Neuronal stem cell (in vitro differentiated cells): ENCODE data around the gene PLN.

Source experiments
- DNase-seq: peaks from one replicate; pipeline ENCODE4 v3.0.0-alpha.2; 2013; ENCODE audit warnings: low spot score
- H2AFZ ChIP-seq: one replicate; pipeline ENCODE4 v1.6.1; 2013; ENCODE audit warnings: mild to moderate bottlenecking, low read length, inconsistent platforms
- H2AK5ac ChIP-seq: 2 replicates; pipeline ENCODE4 v1.6.1; 2013; ENCODE audit warnings: low read depth, mild to moderate bottlenecking, inconsistent platforms, low read length, moderate library complexity, mixed read lengths
- H2BK120ac ChIP-seq: 2 replicates; pipeline ENCODE4 v1.6.1; 2013; ENCODE audit warnings: low read depth, mild to moderate bottlenecking, inconsistent platforms, low read length, moderate library complexity, mixed read lengths
- H2BK12ac ChIP-seq: one replicate; pipeline ENCODE4 v1.6.1; 2013; ENCODE audit warnings: low read length, inconsistent platforms
- H2BK15ac ChIP-seq: 2 replicates; pipeline ENCODE4 v1.6.1; 2013; ENCODE audit warnings: mild to moderate bottlenecking, low read length, inconsistent platforms, mixed read lengths
- H2BK5ac ChIP-seq: one replicate; pipeline ENCODE4 v1.6.1; 2013; ENCODE audit warnings: inconsistent platforms, mild to moderate bottlenecking, low read length, moderate library complexity
- H3K14ac ChIP-seq: one replicate; pipeline ENCODE4 v1.6.1; 2013; ENCODE audit warnings: low read length, inconsistent platforms
- H3K18ac ChIP-seq: 2 replicates; pipeline ENCODE4 v1.6.1; 2013; ENCODE audit warnings: low read length, inconsistent platforms
- H3K23ac ChIP-seq: 2 replicates; pipeline ENCODE4 v1.6.1; 2013; ENCODE audit warnings: low read depth, mild to moderate bottlenecking, mixed read lengths, low read length, inconsistent platforms; ENCODE audit not compliant: poor library complexity
- H3K27ac ChIP-seq: replicated peaks from 3 replicates; pipeline ENCODE4 v1.5.1; 2013; ENCODE audit warnings: low read length, inconsistent platforms
- H3K27me3 ChIP-seq, 3 experiments: 2 replicates each; pipeline ENCODE4 v1.6.1; 2013; ENCODE audit warnings: low read length in 3 of 3, mild to moderate bottlenecking in 2 of 3, inconsistent platforms in 1 of 3, low read depth in 1 of 3, mixed read lengths in 1 of 3, moderate library complexity in 1 of 3; ENCODE audit not compliant: control insufficient read depth in 3 of 3, insufficient read depth in 3 of 3
- H3K36me3 ChIP-seq, 2 donors: replicated peaks in 1 of 2; 2 replicates each; pipeline ENCODE4 v1.6.1; 2013; ENCODE audit warnings: low read length in 2 of 2; ENCODE audit not compliant: control insufficient read depth in 2 of 2, insufficient read depth in 2 of 2
- H3K4ac ChIP-seq: 2 replicates; pipeline ENCODE4 v1.6.1; 2013; ENCODE audit warnings: inconsistent platforms, mild to moderate bottlenecking, low read length, moderate library complexity
- H3K4me1 ChIP-seq, 2 donors: 1 replicate in 1 of 2; 2 replicates in 1 of 2; pipeline ENCODE4 v1.6.1; 2013; ENCODE audit warnings: low read length in 2 of 2, low read depth in 1 of 2; ENCODE audit not compliant: control insufficient read depth in 2 of 2, insufficient read depth in 1 of 2
- H3K4me2 ChIP-seq: one replicate; pipeline ENCODE4 v1.6.1; 2013; ENCODE audit warnings: mild to moderate bottlenecking, low read length, inconsistent platforms; ENCODE audit not compliant: insufficient read depth, poor library complexity, severe bottlenecking
- H3K4me3 ChIP-seq, 2 donors: 2 replicates each; pipeline ENCODE4 v1.5.1; 2013; ENCODE audit warnings: low read length in 2 of 2, mild to moderate bottlenecking in 2 of 2, inconsistent platforms in 1 of 2, moderate library complexity in 1 of 2
- H3K79me1 ChIP-seq: one replicate; pipeline ENCODE4 v1.6.1; 2013; ENCODE audit warnings: low read depth, mild to moderate bottlenecking, inconsistent platforms, low read length, moderate library complexity
- H3K9ac ChIP-seq: one replicate; pipeline ENCODE4 v1.6.1; 2013; ENCODE audit warnings: mild to moderate bottlenecking, low read depth, low read length, inconsistent platforms; ENCODE audit not compliant: poor library complexity
- H3K9me3 ChIP-seq, 2 donors: replicated peaks in 1 of 2; 2 replicates each; pipeline versions ENCODE3 to v1.6.1; 2013; ENCODE audit warnings: low read length in 2 of 2, mild to moderate bottlenecking in 2 of 2, inconsistent platforms in 1 of 2, low read depth in 1 of 2, mixed read lengths in 1 of 2, moderate library complexity in 1 of 2; ENCODE audit not compliant: control insufficient read depth in 2 of 2, insufficient read depth in 1 of 2
- H4K8ac ChIP-seq: one replicate; pipeline ENCODE4 v1.6.1; 2013; ENCODE audit warnings: low read depth, mild to moderate bottlenecking, inconsistent platforms, low read length, moderate library complexity
- H4K91ac ChIP-seq: one replicate; pipeline ENCODE4 v1.6.1; 2013; ENCODE audit warnings: low read length, low read depth, mild to moderate bottlenecking, inconsistent platforms; ENCODE audit not compliant: poor library complexity
- WGBS, 2 donors: extraction: QIAGEN DNeasy Blood & Tissue Kit; methylation state at CpG; one replicate each; pipeline ENCODE4 v1.1.7; 2013; ENCODE audit warnings: missing lambda C conversion rate in 2 of 2, mixed read lengths in 1 of 2; ENCODE audit not compliant: insufficient read length in 2 of 2, insufficient replicate concordance in 1 of 2; ENCODE audit errors: extremely low coverage in 2 of 2; 5-methylcytosine and 5-hydroxymethylcytosine counted together

The PLN gene

DNA sequence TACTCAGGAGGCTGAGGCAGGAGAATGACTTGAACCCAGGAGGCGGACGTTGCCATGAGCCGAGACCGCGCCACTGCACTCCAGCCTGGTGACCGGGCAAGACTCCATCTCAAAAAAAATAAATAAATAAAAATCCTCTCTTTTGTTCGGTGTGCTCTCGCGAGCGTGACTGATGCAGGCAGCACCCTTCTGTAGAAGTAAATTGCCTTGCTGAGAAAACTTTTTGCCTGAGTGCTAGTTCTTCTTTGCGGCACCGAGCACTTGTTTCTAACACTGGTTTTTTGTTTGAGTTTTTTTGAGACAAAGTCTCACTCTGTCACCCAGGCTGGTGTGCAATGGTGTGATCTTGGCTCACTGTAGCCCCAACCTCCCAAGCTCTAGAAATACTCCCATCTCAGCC lies 30.5 kb downstream of the PLN start:
- no peak overlapping the region for H3K4me2 ChIP-seq
- H2AFZ ChIP-seq, result no peak overlapping the region
- peaks cover 14 to 46% of the 10 kb centered on the region in 2 donors for H3K9me3 ChIP-seq
- no peak overlapping the region for H2BK12ac ChIP-seq
- no peaks in the 10 kb centered on the region for H3K79me1 ChIP-seq
- H3K4me1 ChIP-seq, result no peaks in the 10 kb centered on the region
- no CpG with 5 or more reads among the region's 12 CpGs for WGBS, 2 donors
- no peak overlapping the region for H4K91ac ChIP-seq
- H3K4me3 ChIP-seq, result no peak overlapping the region
- H2BK5ac ChIP-seq, result no peak overlapping the region
- no peak overlapping the region for H3K9ac ChIP-seq
- no peaks in the 10 kb centered on the region for H3K27me3 ChIP-seq
- H3K36me3 ChIP-seq, result no peaks in the 10 kb centered on the region
- H2BK15ac ChIP-seq, result no peak overlapping the region
- H3K4ac ChIP-seq, result no peak overlapping the region
- no peak overlapping the region for H3K23ac ChIP-seq
- no peak overlapping the region for H2AK5ac ChIP-seq
- no peak for DNase-seq
- no peak overlapping the region for H3K27ac ChIP-seq
- H3K14ac ChIP-seq, result no peak overlapping the region
- H2BK120ac ChIP-seq, result no peak overlapping the region
- H4K8ac ChIP-seq, result no peak overlapping the region
- no peak overlapping the region for H3K18ac ChIP-seq

DNA sequence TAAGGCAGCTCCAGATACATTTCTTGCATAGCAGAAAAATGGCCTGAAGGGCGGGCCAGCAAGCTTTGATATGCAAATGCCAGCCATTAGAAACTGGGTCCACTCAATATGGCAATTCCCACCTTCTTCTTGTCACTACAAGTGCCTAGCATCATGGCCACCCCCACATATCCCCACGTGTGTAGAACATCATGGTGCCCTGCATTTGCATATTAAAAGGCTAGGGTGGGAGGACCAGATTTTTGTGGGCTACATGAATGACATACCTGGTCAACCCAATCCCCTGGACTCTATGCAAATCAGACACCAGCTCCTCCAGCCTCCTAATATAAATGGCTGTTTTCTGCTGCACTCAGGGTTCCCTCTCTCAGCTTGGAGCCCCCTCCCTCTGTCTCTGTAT lies 31.7 kb downstream of the PLN start:
- H4K8ac ChIP-seq, result no peak overlapping the region
- H3K79me1 ChIP-seq, result no peaks in the 10 kb centered on the region
- H2AK5ac ChIP-seq, result no peak overlapping the region
- no peak overlapping the region for H3K14ac ChIP-seq
- no peak overlapping the region for H2AFZ ChIP-seq
- no peak overlapping the region for H3K9ac ChIP-seq
- no peaks in the 10 kb centered on the region for H3K4me1 ChIP-seq
- no peaks in the 10 kb centered on the region for H3K27me3 ChIP-seq
- H3K27ac ChIP-seq, result no peak overlapping the region
- DNase-seq, result no peak
- no peak overlapping the region for H4K91ac ChIP-seq
- no peak overlapping the region for H2BK5ac ChIP-seq
- no peak overlapping the region for H2BK120ac ChIP-seq
- H3K4me2 ChIP-seq, result no peak overlapping the region
- WGBS, 2 donors, result no CpG with 5 or more reads among the region's 2 CpGs
- H3K4ac ChIP-seq, result no peak overlapping the region
- H3K9me3 ChIP-seq, result peaks cover 5 to 34% of the 10 kb centered on the region in 2 donors
- no peak overlapping the region for H2BK12ac ChIP-seq
- no peak overlapping the region for H2BK15ac ChIP-seq
- H3K18ac ChIP-seq, result no peak overlapping the region
- no peaks in the 10 kb centered on the region for H3K36me3 ChIP-seq
- no peak overlapping the region for H3K4me3 ChIP-seq
- H3K23ac ChIP-seq, result no peak overlapping the region

DNA sequence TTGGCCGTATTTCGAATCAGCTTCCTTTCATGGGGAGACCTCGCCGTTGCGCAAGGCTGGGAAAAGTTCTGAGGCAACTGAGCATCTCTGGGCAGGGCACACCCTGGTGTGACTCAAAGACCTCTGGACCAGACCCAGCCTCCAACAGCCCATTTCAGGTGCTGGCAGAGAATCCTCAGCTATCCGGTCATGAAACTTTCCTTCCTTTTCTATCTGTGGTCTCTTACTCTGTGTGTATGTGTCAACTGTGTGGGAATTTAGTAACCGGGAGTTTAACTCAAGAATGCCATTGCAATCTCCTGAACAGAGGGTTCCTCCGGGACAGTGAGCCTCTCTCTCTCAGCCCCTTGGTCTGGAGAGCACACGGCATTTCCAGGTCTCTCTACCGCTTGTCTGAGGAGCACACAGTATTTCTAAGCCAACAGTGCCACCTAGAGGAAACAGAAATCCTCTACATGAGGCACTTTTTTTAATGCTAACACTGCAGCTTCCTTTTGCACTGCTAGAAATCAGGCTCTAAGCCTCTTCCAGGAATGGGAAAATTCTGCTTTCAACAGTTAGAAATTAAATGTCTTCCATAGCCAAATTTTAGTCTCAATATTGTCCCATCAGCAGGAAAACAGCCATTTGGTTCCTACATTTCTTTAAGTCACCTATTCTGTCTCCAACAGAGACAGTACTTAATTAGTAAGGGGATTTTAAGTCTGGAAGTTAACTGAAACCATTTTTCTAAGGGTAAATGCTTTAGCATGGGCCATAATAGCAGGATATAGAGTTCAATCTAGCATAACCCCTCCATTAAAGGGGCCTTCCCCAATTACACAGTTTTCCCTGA lies 32.7 kb downstream of the PLN start:
- Histone ChIP-seq H2BK12ac (no peak overlapping the region), H3K18ac (no peak overlapping the region), H3K23ac (no peak overlapping the region), H2BK15ac (no peak overlapping the region), H3K4ac (no peak overlapping the region), H3K79me1 (no peaks in the 10 kb centered on the region), H3K27me3 (no peaks in the 10 kb centered on the region), H3K27ac (no peak overlapping the region), H4K91ac (no peak overlapping the region), H3K4me1 (no peaks in the 10 kb centered on the region), H2AK5ac (no peak overlapping the region), H3K14ac (no peak overlapping the region), H2BK5ac (no peak overlapping the region), H3K4me2 (no peak overlapping the region), H2BK120ac (no peak overlapping the region), H3K4me3 (no peak overlapping the region), H2AFZ (no peak overlapping the region), H3K9ac (no peak overlapping the region), H3K9me3 (peaks cover 5 to 24% of the 10 kb centered on the region in 2 donors), H3K36me3 (no peaks in the 10 kb centered on the region), H4K8ac (no peak overlapping the region)
- peak; percentile 66 for DNase-seq
- no CpG with 5 or more reads among the region's 10 CpGs for WGBS, 2 donors

DNA sequence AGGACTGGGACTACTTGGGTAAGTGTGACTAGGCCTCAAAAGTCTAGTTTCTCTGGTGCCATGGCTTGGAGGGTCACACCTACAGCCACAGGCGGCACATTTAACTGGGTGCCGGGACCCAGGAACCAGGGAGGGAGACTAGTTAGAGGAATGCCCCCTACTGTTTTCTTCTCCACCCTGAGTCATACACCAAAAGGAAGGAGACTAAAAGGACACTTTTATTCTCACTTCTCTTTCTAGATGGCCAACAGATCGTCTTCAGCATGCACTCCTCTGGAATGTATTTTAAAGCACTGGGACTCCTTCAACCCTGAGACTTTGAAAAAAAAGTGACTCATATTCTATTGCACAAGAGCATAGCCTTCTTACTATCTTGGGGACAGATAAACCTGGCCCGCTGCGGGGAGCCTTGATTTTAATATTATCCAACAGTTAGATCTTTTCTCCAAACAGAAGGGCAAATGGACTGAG lies 33.4 kb downstream of the PLN start:
- H2AFZ ChIP-seq, result no peak overlapping the region
- H3K79me1 ChIP-seq, result no peaks in the 10 kb centered on the region
- H3K14ac ChIP-seq, result no peak overlapping the region
- peaks cover 5 to 21% of the 10 kb centered on the region in 2 donors for H3K9me3 ChIP-seq
- no peaks in the 10 kb centered on the region for H3K27me3 ChIP-seq
- H4K91ac ChIP-seq, result no peak overlapping the region
- H3K23ac ChIP-seq, result no peak overlapping the region
- no peak overlapping the region for H2BK5ac ChIP-seq
- no CpG with 5 or more reads among the region's 5 CpGs for WGBS, 2 donors
- DNase-seq, result no peak
- H3K4me3 ChIP-seq, result no peak overlapping the region
- no peaks in the 10 kb centered on the region for H3K36me3 ChIP-seq
- H3K9ac ChIP-seq, result no peak overlapping the region
- no peak overlapping the region for H2BK15ac ChIP-seq
- H3K4ac ChIP-seq, result no peak overlapping the region
- H4K8ac ChIP-seq, result no peak overlapping the region
- H3K27ac ChIP-seq, result no peak overlapping the region
- H2BK120ac ChIP-seq, result no peak overlapping the region
- no peak overlapping the region for H3K4me2 ChIP-seq
- no peak overlapping the region for H2BK12ac ChIP-seq
- H3K18ac ChIP-seq, result no peak overlapping the region
- no peaks in the 10 kb centered on the region for H3K4me1 ChIP-seq
- H2AK5ac ChIP-seq, result no peak overlapping the region
